GM12892 (cell line): ENCODE data around the gene KRT36.

Experiments used
- POLR2A ChIP-seq: IDR thresholded peaks from 2 replicates; pipeline ENCODE4 v1.6.1; 2011; ENCODE audit warnings: low read depth, low read length, control low read depth
- POLR2AphosphoS5 ChIP-seq: IDR thresholded peaks from 2 replicates; pipeline ENCODE4 v1.6.1; 2011; ENCODE audit warnings: low read depth, low read length, control low read depth
- TAF1 ChIP-seq: IDR thresholded peaks from 2 replicates; pipeline ENCODE4 v1.6.1; 2011; ENCODE audit warnings: low read depth, mild to moderate bottlenecking, control low read depth, low read length, borderline replicate concordance

DNA sequence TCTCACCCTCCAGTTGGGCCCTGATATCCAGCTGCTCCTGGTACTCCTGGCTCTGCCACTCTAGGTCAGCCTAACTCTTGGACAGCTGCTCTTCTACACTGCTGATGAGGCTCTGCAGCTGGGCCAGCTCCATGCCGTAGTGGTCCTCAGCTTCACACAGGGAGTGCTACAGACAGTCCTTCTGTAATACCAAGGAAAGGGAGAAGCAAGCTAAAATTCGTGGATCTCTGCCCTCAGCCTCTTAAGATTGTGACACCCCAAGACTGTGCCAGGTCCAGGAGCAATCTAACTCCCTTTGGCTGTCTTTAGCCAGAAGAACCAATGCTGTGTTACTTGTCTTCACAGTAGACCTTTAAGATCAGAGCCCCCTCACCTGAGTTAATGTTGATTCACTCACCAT is 41.2 kb downstream of the KRT36 start:
- no peak for TF ChIP-seq TAF1
- TF ChIP-seq POLR2A, result no peak
- no peak for TF ChIP-seq POLR2AphosphoS5
